K562 (cell line): ENCODE data around the gene RNPEP. TPM values are rescaled to one million over a fixed set of nuclear protein-coding genes. Genes with fewer than 3 reads are reported as not detected.

Experiments used
- ATAC-seq: fragments of 200-7000 bp; cut with Tn5 transposase; 3 replicates; pipeline ENCODE4 v1.9.1; 2020; ENCODE audit warnings: moderate library complexity
- BruUV-seq: library from RNA; stranded (reverse); fragments of 400-500 nt; replicated peaks from 2 replicates; lab custom pipeline; 2021; lab: Mats Ljungman, UMichigan
- CTCF ChIA-PET: fragments of 300-600 bp; formaldehyde crosslinking; extraction: SDS; loops from one replicate; lab custom pipeline; 2021; ENCODE audit warnings: low intra/inter-chr PET ratio; lab: Yijun Ruan, JAX
- POLR2A ChIA-PET: fragments of 300-600, 350-650 bp; sonication (Branson Sonifier 250); formaldehyde crosslinking; extraction: SDS; loops from one replicate; lab custom pipeline; 2021; ENCODE audit warnings: antibody characterized with exemption, inconsistent platforms; lab: Yijun Ruan, JAX
- DNase-seq, 4 experiments: peaks; one replicate each; pipeline versions ENCODE4 v3.0.0 to v3.0.0-alpha.2; 2011 to 2018; ENCODE audit warnings: low spot score in 3 of 4, mixed read lengths in 3 of 4; ENCODE audit errors: extremely low read depth in 1 of 4
- FAIRE-seq: peaks from 2 replicates; lab custom pipeline; 2011; peaks lifted over from hg19 to GRCh38; lab: Jason Lieb, UNC
- H2AFZ ChIP-seq: 2 replicates; pipeline ENCODE4 v1.6.0; 2011; ENCODE audit warnings: low read depth, low read length, control low read depth, inconsistent platforms
- H3K27ac ChIP-seq: fragments of 200-600 bp; 3 replicates; pipeline ENCODE4 v1.8.0; 2011; ENCODE audit warnings: low read depth, mild to moderate bottlenecking, control low read depth, inconsistent platforms, low read length, moderate library complexity, mixed read lengths; ENCODE audit errors: extremely low read depth
- H3K27me3 ChIP-seq, 2 experiments: fragments of 300-600 bp in 1 of 2; 2 replicates in 1 of 2; 3 replicates in 1 of 2; pipeline versions ENCODE4 v1.6.0 to v1.8.0; 2011; ENCODE audit warnings: inconsistent platforms in 2 of 2, low read length in 2 of 2, mild to moderate bottlenecking in 1 of 2, mixed read lengths in 1 of 2, moderate library complexity in 1 of 2; ENCODE audit not compliant: control insufficient read depth in 2 of 2, insufficient read depth in 2 of 2
- H3K36me3 ChIP-seq: fragments of 300-600 bp; 3 replicates; pipeline ENCODE4 v1.8.0; 2011; ENCODE audit warnings: mild to moderate bottlenecking, low read length, inconsistent platforms; ENCODE audit not compliant: control insufficient read depth, insufficient read depth
- H3K4me1 ChIP-seq, 2 experiments: fragments of 200-600 bp in 1 of 2; replicated peaks in 1 of 2; 2 replicates in 1 of 2; 3 replicates in 1 of 2; pipeline versions ENCODE4 v1.5.1 to v1.8.0; 2011; ENCODE audit warnings: inconsistent platforms in 2 of 2, low read length in 2 of 2, mild to moderate bottlenecking in 1 of 2, mixed read lengths in 1 of 2, moderate library complexity in 1 of 2; ENCODE audit not compliant: control insufficient read depth in 2 of 2, insufficient read depth in 2 of 2
- H3K4me2 ChIP-seq: 2 replicates; pipeline ENCODE4 v1.6.1; 2011; ENCODE audit warnings: low read length, control low read depth, inconsistent platforms, mixed read lengths; ENCODE audit not compliant: insufficient read depth
- H3K4me3 ChIP-seq: fragments of 200-600 bp; sonication (generic), shearing (Covaris generic); 2 replicates; pipeline ENCODE4 v1.5.1; 2016; ENCODE audit warnings: control low read depth, inconsistent platforms
- H3K79me2 ChIP-seq: fragments of 200-600 bp; 3 replicates; pipeline ENCODE4 v1.8.0; 2011; ENCODE audit warnings: low read length, inconsistent platforms; ENCODE audit not compliant: control insufficient read depth, insufficient read depth
- H3K9ac ChIP-seq, 2 experiments: 2 replicates each; pipeline versions ENCODE4 v1.6.0 to v1.6.1; 2011; ENCODE audit warnings: low read depth in 2 of 2, low read length in 2 of 2, control low read depth in 1 of 2, inconsistent platforms in 1 of 2, mild to moderate bottlenecking in 1 of 2, mixed read lengths in 1 of 2; ENCODE audit not compliant: insufficient read depth in 1 of 2
- H3K9me1 ChIP-seq: one replicate; pipeline ENCODE4 v1.6.0; 2011; ENCODE audit warnings: inconsistent platforms, mild to moderate bottlenecking, low read length, moderate library complexity; ENCODE audit not compliant: control insufficient read depth, insufficient read depth
- H3K9me3 ChIP-seq: replicated peaks from 2 replicates; pipeline ENCODE4 v1.5.1; 2011; ENCODE audit warnings: low read depth, low read length, inconsistent platforms; ENCODE audit not compliant: control insufficient read depth, insufficient read depth
- H4K20me1 ChIP-seq: replicated peaks from 2 replicates; pipeline ENCODE4 v1.6.1; 2011; ENCODE audit warnings: low read length, inconsistent platforms, mixed read lengths; ENCODE audit not compliant: control insufficient read depth, insufficient read depth
- BHLHE40 ChIP-seq: IDR thresholded peaks from 2 replicates; pipeline ENCODE4 v1.6.1; 2011; ENCODE audit warnings: low read length, improper control_type of control experiment
- DEAF1 ChIP-seq: fragments of 450-650 bp; formaldehyde crosslinking; IDR thresholded peaks from 2 replicates; pipeline ENCODE4 v1.4.0; 2020; ENCODE audit warnings: mild to moderate bottlenecking, moderate library complexity
- DIDO1 ChIP-seq: fragments of 450-650 bp; IDR thresholded peaks from 2 replicates; pipeline ENCODE4 v1.6.1; 2016; ENCODE audit warnings: low read depth, missing biosample characterization, missing genetic modification characterization
- EHMT2 ChIP-seq: fragments of 450-650 bp; IDR thresholded peaks from 2 replicates; pipeline ENCODE4 v1.6.1; 2018; ENCODE audit warnings: antibody characterized with exemption
- HDAC8 ChIP-seq: fragments of 450-650 bp; IDR thresholded peaks from 2 replicates; pipeline ENCODE4 v1.6.1; 2016; ENCODE audit warnings: mild to moderate bottlenecking, missing genetic modification characterization, moderate library complexity, missing compliant biosample characterization
- HNRNPL ChIP-seq: fragments of 200-400 bp; formaldehyde crosslinking; IDR thresholded peaks from 2 replicates; pipeline ENCODE4 v1.6.1; 2017; ENCODE audit warnings: low read depth, mild to moderate bottlenecking, low read length
- NCOA6 ChIP-seq: fragments of 450-650 bp; IDR thresholded peaks from 2 replicates; pipeline ENCODE4 v1.6.1; 2017; ENCODE audit warnings: mild to moderate bottlenecking
- NFYB ChIP-seq: IDR thresholded peaks from 2 replicates; pipeline ENCODE4 v1.6.1; 2011; ENCODE audit warnings: mild to moderate bottlenecking, moderate library complexity; ENCODE audit not compliant: insufficient read length; ENCODE audit errors: extremely low read depth
- RBM22 ChIP-seq: fragments of 200-400 bp; formaldehyde crosslinking; IDR thresholded peaks from 2 replicates; pipeline ENCODE4 v1.6.1; 2018; ENCODE audit warnings: low read length, low read depth; ENCODE audit not compliant: poor library complexity, severe bottlenecking
- RERE ChIP-seq: sonication (generic); formaldehyde crosslinking; IDR thresholded peaks from 2 replicates; pipeline ENCODE4 v1.8.0; 2023; ENCODE audit warnings: missing genetic modification reagents, mild to moderate bottlenecking, borderline replicate concordance
- ZBTB17 ChIP-seq: fragments of 450-650 bp; formaldehyde crosslinking; IDR thresholded peaks from 2 replicates; pipeline ENCODE4 v1.4.0; 2020; ENCODE audit warnings: mild to moderate bottlenecking
- WGBS: fragments of 100-300 bp; shearing (Covaris generic); methylation state at CpG from one replicate; pipeline ENCODE4 v1.1.6; 2016; ENCODE audit warnings: low coverage, mixed read lengths; ENCODE audit not compliant: insufficient coverage; ENCODE audit errors: missing lambda C conversion rate; 5-methylcytosine and 5-hydroxymethylcytosine counted together
- in situ Hi-C: fragments of 300-500 bp; cut with MboI; formaldehyde crosslinking; loops from 4 replicates; pipeline ENCODE4 v1.15.0; 2018; ENCODE audit warnings: inconsistent platforms, mixed read lengths
- intact Hi-C: fragments of 100-400 bp; cut with micrococcal nuclease; formaldehyde crosslinking; loops from 2 replicates; pipeline ENCODE4 v1.14.2; 2022
- polyA plus RNA-seq, 8 experiments: library from polyadenylated mRNA; depleted of rRNA in 4 of 8; stranded (reverse) in 5 of 8; unstranded in 3 of 8; fragments of >200 nt; fragmentation: Nextera tagmentation in 2 of 8; fragmentation: Illumina TruSeq in 1 of 8; extraction: Ambion mirVana in 2 of 8; extraction: Trizol in 1 of 8; gene quantifications; 2 replicates each; pipeline versions ENCODE4 v1.2.1 to v1.2.3, GENCODE V29; 2011 to 2014; ENCODE audit warnings: inconsistent platforms in 1 of 8, missing spikeins in 1 of 8
- total RNA-seq, 7 experiments: library from RNA; depleted of rRNA in 6 of 7; stranded (reverse); fragments of >200 nt in 6 of 7; fragmentation: Illumina TruSeq in 2 of 7; extraction: Trizol in 2 of 7; gene quantifications; 2 replicates each; pipeline versions ENCODE4 v1.2.1 to v1.2.3, GENCODE V29; 2011 to 2021; ENCODE audit warnings: low replicate concordance in 1 of 7

The RNPEP gene
- total and polyA plus RNA-seq, 9 of the 15 experiments (the other 6 are each of a cell fraction or from before 2014, with no cell fraction given) = 27.5 to 131 (median 63.4) TPM

GRCh38 chr1:202046227-202046626, 63.8 kb downstream of the RNPEP start:
- Histone ChIP-seq H2AFZ (no peak overlapping the region), H3K4me2 (no peak overlapping the region), H3K79me2 (no peaks in the 10 kb centered on the region), H3K36me3 (no peaks in the 10 kb centered on the region), H3K4me3 (no peak overlapping the region), H3K4me1 (no peaks in the 10 kb centered on the region; a peak in 1 of 5 replicates), H3K27me3 (peaks cover 9 to 45% of the 10 kb centered on the region in 2 experiments; a peak in 4 of 5 replicates), H3K9me1 (no peaks in the 10 kb centered on the region), H4K20me1 (no peaks in the 10 kb centered on the region), H3K9ac (no peak overlapping the region), H3K27ac (no peak overlapping the region), H3K9me3 (peaks cover 3% of the 10 kb centered on the region; the same call in 1 of the 2 replicates)
- FAIRE-seq (no peak), ATAC-seq (no peak), DNase-seq (no peak)
- ChIA-PET POLR2A (interaction anchor here (0.6 to 1.0 kb wide), 4 partner anchors 11 to 28 kb away, joined by 3 to 4 read pairs (median 3); no protein-coding TSS in a partner anchor), CTCF (no interaction called here)
- 3% methylated on average over 3 of the region's 3 CpGs for WGBS
- TF ChIP-seq BHLHE40 = no peak
- TF ChIP-seq RBM22 = no peak
- TF ChIP-seq RERE = no peak
- no peak for TF ChIP-seq HNRNPL
- TF ChIP-seq ZBTB17 = no peak
- no peak for TF ChIP-seq HDAC8
- TF ChIP-seq NFYB = no peak
- TF ChIP-seq DEAF1 = no peak
- no peak for TF ChIP-seq NCOA6
- TF ChIP-seq DIDO1 (tag) = no peak
- no peak for TF ChIP-seq EHMT2
- intact Hi-C loops (no loop called here), in situ Hi-C loops (no loop called here)
- no TSS peak for BruUV-seq
